Smooth muscle cell (in vitro differentiated cells): ENCODE data around the gene C2orf49. TPM values are rescaled to one million over a fixed set of nuclear protein-coding genes. Genes with fewer than 3 reads are reported as not detected.

Experiments used
- DNase-seq: peaks from one replicate; lab custom pipeline; 2025; ENCODE audit not compliant: unreplicated experiment; lab: John Stamatoyannopoulos, UW
- H2AFZ ChIP-seq: fragments of 200-600 bp; sonication (generic); 2 replicates; pipeline ENCODE4 v1.6.0; 2016; ENCODE audit warnings: antibody characterized with exemption, low read depth, mild to moderate bottlenecking
- H3F3A ChIP-seq: fragments of 200-600 bp; sonication (generic); 2 replicates; pipeline ENCODE4 v1.6.0; 2017; ENCODE audit warnings: antibody characterized with exemption, low read depth
- H3K27ac ChIP-seq: fragments of 200-600 bp; sonication (generic); 2 replicates; pipeline ENCODE4 v1.5.1; 2016; ENCODE audit warnings: low read depth, mild to moderate bottlenecking
- H3K27me3 ChIP-seq: fragments of 200-600 bp; sonication (generic); 2 replicates; pipeline ENCODE4 v1.6.1; 2016; ENCODE audit warnings: low read depth, mild to moderate bottlenecking
- H3K36me3 ChIP-seq: fragments of 200-600 bp; sonication (generic); 2 replicates; pipeline ENCODE4 v1.5.1; 2016; ENCODE audit warnings: low read depth
- H3K4me1 ChIP-seq: fragments of 200-600 bp; sonication (generic); 2 replicates; pipeline ENCODE4 v1.5.1; 2016; ENCODE audit warnings: low read depth
- H3K4me2 ChIP-seq: fragments of 200-600 bp; sonication (generic); 2 replicates; pipeline ENCODE4 v1.6.0; 2016; ENCODE audit warnings: mild to moderate bottlenecking
- H3K4me3 ChIP-seq: fragments of 200-600 bp; sonication (generic); 2 replicates; pipeline ENCODE4 v1.5.1; 2016; ENCODE audit warnings: mild to moderate bottlenecking
- H3K79me2 ChIP-seq: fragments of 200-600 bp; sonication (generic); 2 replicates; pipeline ENCODE4 v1.6.0; 2016; ENCODE audit warnings: low read depth, mild to moderate bottlenecking
- H3K9ac ChIP-seq: fragments of 200-600 bp; sonication (generic); 2 replicates; pipeline ENCODE4 v1.6.0; 2016; ENCODE audit warnings: low read depth
- H3K9me3 ChIP-seq: fragments of 200-600 bp; sonication (generic); replicated peaks from 2 replicates; pipeline ENCODE4 v1.5.1; 2016; ENCODE audit warnings: low read depth
- H4K20me1 ChIP-seq: fragments of 200-600 bp; sonication (generic); 2 replicates; pipeline ENCODE4 v1.6.0; 2016; ENCODE audit warnings: low read depth
- CTCF ChIP-seq: fragments of 200-600 bp; sonication (generic); IDR thresholded peaks from 2 replicates; pipeline ENCODE4 v1.5.1; 2017; ENCODE audit warnings: borderline replicate concordance, mild to moderate bottlenecking, antibody characterized with exemption; ENCODE audit not compliant: insufficient read depth, poor library complexity, severe bottlenecking
- WGBS: methylation state at CpG from one replicate; pipeline ENCODE4 v1.1.7; 2016; ENCODE audit warnings: low lambda C conversion rate; 5-methylcytosine and 5-hydroxymethylcytosine counted together
- polyA plus RNA-seq: library from polyadenylated mRNA; unstranded; fragments of >200 nt; fragmentation: Nextera tagmentation; extraction: Ambion mirVana; gene quantifications from 2 replicates; pipeline ENCODE4 v1.2.1, GENCODE V29; 2016
- total RNA-seq: library from RNA; depleted of rRNA; stranded (reverse); fragments of >200 nt; gene quantifications from 2 replicates; pipeline ENCODE4 v1.2.3, GENCODE V29; 2014

C2orf49 gene
- total and polyA plus RNA-seq, 2 experiments from 2014 or later, result 17.9 to 37.7 TPM

DNA sequence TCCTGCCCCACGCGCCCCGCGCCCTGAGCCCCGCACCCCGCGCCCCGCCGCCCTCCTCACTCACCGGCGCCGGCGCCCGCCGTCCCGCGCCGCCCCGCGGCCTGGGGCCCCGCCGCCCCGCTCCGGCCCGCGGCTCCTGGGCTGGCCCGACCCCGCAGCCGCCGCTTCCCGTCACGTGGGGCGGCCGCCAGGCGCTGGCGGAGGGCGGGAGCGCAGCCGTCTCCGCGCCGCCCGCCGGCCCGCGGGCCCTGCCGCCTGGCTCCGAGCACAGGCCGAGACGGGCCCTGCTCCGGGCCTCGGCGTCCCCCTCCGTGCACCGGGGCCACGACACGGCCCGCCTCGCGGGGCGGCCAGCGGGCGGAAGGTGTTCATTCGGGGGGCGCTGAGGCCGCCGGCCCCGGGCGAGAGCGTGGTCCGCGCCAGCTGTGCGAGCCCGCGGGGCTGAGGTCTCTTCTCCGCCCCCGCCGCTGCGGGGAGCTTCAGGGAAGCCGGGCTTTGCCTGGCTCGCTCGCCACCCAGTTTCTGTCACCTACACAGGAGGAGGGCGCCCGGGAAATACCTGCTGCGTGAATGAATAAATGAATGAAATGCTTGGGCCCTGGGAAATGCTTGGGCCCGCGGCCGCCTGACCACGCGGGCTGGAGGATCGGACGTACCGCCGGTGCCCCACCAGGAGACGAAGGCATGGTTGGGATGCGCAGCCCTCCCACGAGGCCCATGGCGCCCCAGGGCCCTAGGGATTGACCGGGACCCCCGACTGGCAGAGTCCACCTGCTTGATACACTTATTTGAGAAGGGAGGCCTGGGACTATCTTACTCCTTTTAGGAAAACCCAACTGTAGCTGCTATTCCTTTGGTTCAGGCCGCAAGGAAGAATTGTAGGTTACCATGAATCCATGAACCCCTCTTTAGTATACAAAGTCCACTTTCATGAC lies 7.5 kb upstream of the C2orf49 start, which contains the start of gene TGFBRAP1:
TGFBRAP1 (minus strand) TSS at position 175 of the 935 bp plus-strand sequence. CDS start 21,434 bp downstream, outside the sequence.
- peak within 1 kb of the TSS; percentile 87 for H3K9ac ChIP-seq
- peak within 1 kb of the TSS; percentile 89 for H2AFZ ChIP-seq
- TF ChIP-seq CTCF, result no peak
- H3K79me2 ChIP-seq, result peaks cover 37% of the 10 kb centered on the region
- H3F3A ChIP-seq, result peaks cover 6% of the 10 kb centered on the region
- H3K27me3 ChIP-seq, result no peaks in the 10 kb centered on the region
- 8% methylated on average over 64 of the region's 101 CpGs for WGBS
- no peaks in the 10 kb centered on the region for H3K36me3 ChIP-seq
- H3K4me1 ChIP-seq, result peaks cover 11% of the 10 kb centered on the region
- H3K4me2 ChIP-seq, result peak within 1 kb of the TSS; percentile 95
- H4K20me1 ChIP-seq, result no peaks in the 10 kb centered on the region
- H3K27ac ChIP-seq, result peak within 1 kb of the TSS; percentile 65
- DNase-seq, result peak; percentile 35
- peak within 1 kb of the TSS; percentile 65 for H3K4me3 ChIP-seq
- no peaks in the 10 kb centered on the region for H3K9me3 ChIP-seq

- Histone ChIP-seq H3K27me3 (no peaks in the 10 kb centered on the region), H4K20me1 (no peaks in the 10 kb centered on the region), H3K9ac (no peak overlapping the region), H3K4me1 (peaks cover 6% of the 10 kb centered on the region), H3K9me3 (no peaks in the 10 kb centered on the region), H3K27ac (peak overlapping the region; percentile 65), H2AFZ (no peak overlapping the region), H3F3A (no peaks in the 10 kb centered on the region), H3K79me2 (peaks cover 37% of the 10 kb centered on the region), H3K4me2 (peak overlapping the region; percentile 95), H3K4me3 (no peak overlapping the region), H3K36me3 (no peaks in the 10 kb centered on the region)
- no peak for TF ChIP-seq CTCF
- no peak for DNase-seq
- WGBS, result 89% methylated on average over 4 of the region's 4 CpGs
Observed at GRCh38 chr2:105330681-105331375, 6.5 kb upstream of the C2orf49 start.

DNA sequence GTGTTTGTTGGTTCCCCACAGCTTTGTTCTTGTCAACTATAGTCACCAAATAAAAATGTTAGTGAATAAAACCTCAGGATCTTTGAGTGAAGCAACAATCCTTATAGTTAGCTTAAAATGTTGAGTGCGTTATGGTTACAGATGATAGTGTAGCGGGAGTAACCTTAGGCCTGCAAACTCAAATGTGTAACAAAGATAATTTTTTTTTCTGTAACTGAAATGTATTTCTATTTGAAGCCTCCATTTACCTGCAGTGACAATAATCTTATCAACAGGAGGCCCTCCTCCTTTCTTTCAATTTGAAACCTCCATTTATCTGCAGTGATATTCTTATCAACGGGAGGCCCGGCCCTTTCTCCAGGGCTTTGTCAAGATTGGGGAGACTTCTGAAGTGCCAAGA lies 3.1 kb upstream of the C2orf49 start:
- no peak for TF ChIP-seq CTCF
- Histone ChIP-seq H3K27me3 (no peaks in the 10 kb centered on the region), H3K4me1 (peaks cover 26% of the 10 kb centered on the region), H3K9ac (no peak overlapping the region), H4K20me1 (no peaks in the 10 kb centered on the region), H3K4me2 (no peak overlapping the region), H3F3A (no peaks in the 10 kb centered on the region), H3K4me3 (no peak overlapping the region), H3K36me3 (no peaks in the 10 kb centered on the region), H3K79me2 (peaks cover 32% of the 10 kb centered on the region), H3K27ac (no peak overlapping the region), H3K9me3 (no peaks in the 10 kb centered on the region), H2AFZ (no peak overlapping the region)
- no peak for DNase-seq
- 79% methylated on average over 4 of the region's 4 CpGs for WGBS
